ENCODE measurements around the gene RITA1.

RITA1 gene

GRCh38 chr12:113221181-113221996 is 35.9 kb downstream of the RITA1 start, which contains the start of gene TPCN1:
TSS of gene TPCN1 (plus strand) at chr12:113221464. CDS start at chr12:113226853, 5,389 bp downstream.
- peak; percentile 16 for TF ChIP-seq CTCF (IDR thresholded peaks at IDR 0.05; ENCODE audit: insufficient read depth, low read length, missing control alignments)
- POLR2A ChIA-PET: interaction anchor here (0.5 to 2.5 kb wide), 7 partner anchors 10 to 78 kb away, joined by 3 to 12 read pairs (median 3); partner anchors contain the start of gene DDX54
- H3K4me3 ChIP-seq (ENCODE audit: low read depth, low read length): peak within 1 kb of the TSS; percentile 91
- peak; percentile 100 for DNase-seq (ENCODE audit: low read depth, low spot score)
- CTCF ChIA-PET: interaction anchor here (1.4 to 2.0 kb wide), 2 partner anchors 14 to 26 kb away, joined by 4 to 8 read pairs; no protein-coding TSS in a partner anchor

DNA sequence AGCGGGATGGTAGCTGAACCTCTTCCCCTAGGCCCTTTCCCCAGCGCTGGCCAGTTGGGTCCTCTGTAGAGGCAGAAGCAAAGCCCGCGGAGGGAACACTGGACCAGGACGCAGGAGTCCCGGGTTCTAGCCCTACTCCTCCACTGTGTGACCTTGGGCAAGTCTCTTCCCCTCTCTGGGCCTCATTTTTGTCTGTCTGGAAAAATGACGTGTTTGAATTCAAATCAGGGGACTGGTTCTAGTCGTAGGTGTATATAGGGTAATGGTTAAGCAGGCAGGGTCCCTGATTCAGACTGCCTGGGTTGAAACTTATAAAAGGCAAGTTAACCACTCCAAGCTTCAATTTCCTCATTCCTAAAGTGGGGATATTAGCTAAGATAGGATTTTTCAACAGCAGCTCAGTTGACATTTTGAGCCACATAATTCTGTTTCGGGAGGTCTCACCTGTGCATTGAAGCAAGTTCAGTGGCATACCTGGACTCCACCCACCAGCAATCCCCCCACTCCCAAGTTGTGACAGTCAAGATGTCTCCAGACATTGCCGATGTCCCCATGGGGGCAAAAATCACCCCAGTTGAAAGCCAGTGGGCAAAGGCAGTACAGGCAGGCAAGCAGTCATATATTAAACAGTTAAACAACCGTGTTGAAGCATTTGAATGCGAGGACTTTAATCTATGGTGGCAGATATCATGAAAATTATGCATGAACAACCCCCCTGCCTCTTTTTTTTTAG is 36.6 kb downstream of the RITA1 start:
- peak overlapping the region; percentile 91 for H3K4me3 ChIP-seq (ENCODE audit: low read depth, low read length)
- DNase-seq (ENCODE audit: low read depth, low spot score): no peak
- ChIA-PET CTCF (interaction anchor here (1.3 to 2.0 kb wide), 3 partner anchors 14 to 91 kb away, joined by 3 to 8 read pairs (median 4); no protein-coding TSS in a partner anchor), POLR2A (interaction anchor here (0.5 to 2.5 kb wide), 5 partner anchors 9 to 37 kb away, joined by 3 to 12 read pairs (median 4); partner anchors contain the start of gene DDX54)
- TF ChIP-seq CTCF (IDR thresholded peaks at IDR 0.05; ENCODE audit: insufficient read depth, low read length, missing control alignments): no peak

GRCh38 chr12:113222730-113223531 is 37.4 kb downstream of the RITA1 start:
- peak overlapping the region; percentile 91 for H3K4me3 ChIP-seq (ENCODE audit: low read depth, low read length)
- TF ChIP-seq CTCF (IDR thresholded peaks at IDR 0.05; ENCODE audit: insufficient read depth, low read length, missing control alignments): no peak
- no peak for DNase-seq (ENCODE audit: low read depth, low spot score)
- POLR2A ChIA-PET: interaction anchor here (0.6 to 2.5 kb wide), 3 partner anchors 23 to 80 kb away, joined by 3 to 12 read pairs (median 7); no protein-coding TSS in a partner anchor
- CTCF ChIA-PET: interaction anchor here (1.0 to 2.0 kb wide), 5 partner anchors 12 to 90 kb away, joined by 3 to 8 read pairs (median 3); no protein-coding TSS in a partner anchor

DNA sequence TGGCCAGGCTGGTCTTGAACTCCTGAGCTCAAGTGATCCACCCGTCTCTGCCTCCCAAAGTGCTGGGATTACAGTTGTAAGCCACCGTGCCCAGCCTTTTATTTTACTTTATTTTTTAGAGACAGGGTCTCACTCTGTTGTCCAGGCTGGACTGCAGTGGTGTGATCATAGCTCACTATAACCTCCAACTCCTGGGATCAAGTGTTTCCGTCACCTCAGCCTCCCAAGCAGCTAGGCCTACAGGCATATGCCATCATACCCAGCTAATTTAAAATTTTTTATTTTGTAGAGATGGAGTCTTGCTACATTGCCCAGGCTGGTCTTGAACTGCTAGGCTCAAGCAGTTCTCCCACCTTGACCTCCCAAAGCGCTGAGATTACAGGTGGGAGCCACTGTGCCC is 39.4 kb downstream of the RITA1 start:
- CTCF ChIA-PET: interaction anchor here (1.6 kb wide), 1 partner anchor 21 kb away, joined by 3 read pairs; no protein-coding TSS in a partner anchor
- POLR2A ChIA-PET: no interaction called here
- no peak for TF ChIP-seq CTCF (IDR thresholded peaks at IDR 0.05; ENCODE audit: insufficient read depth, low read length, missing control alignments)
- no peak for DNase-seq (ENCODE audit: low read depth, low spot score)
- H3K4me3 ChIP-seq (ENCODE audit: low read depth, low read length): no peak overlapping the region

- POLR2A ChIA-PET: interaction anchor here (0.6 kb wide), 1 partner anchor 10 kb away, joined by 3 read pairs; no protein-coding TSS in a partner anchor
- DNase-seq (ENCODE audit: low read depth, low spot score): no peak
- no peak for TF ChIP-seq CTCF (IDR thresholded peaks at IDR 0.05; ENCODE audit: insufficient read depth, low read length, missing control alignments)
- CTCF ChIA-PET: interaction anchor here (1.0 kb wide), 1 partner anchor 11 kb away, joined by 3 read pairs; no protein-coding TSS in a partner anchor
- no peak overlapping the region for H3K4me3 ChIP-seq (ENCODE audit: low read depth, low read length)
Observed at GRCh38 chr12:113226696-113227568, 41.4 kb downstream of the RITA1 start.

Measured in AG04449 (cell line).